Right renal pelvis (tissue), 4 donors: ENCODE data around the gene SMG6. TPM values are rescaled to one million over a fixed set of nuclear protein-coding genes. Genes with fewer than 3 reads are reported as not detected.
"Not testable (repeated sequence)": the region's sequence is repeated elsewhere in the genome, so short reads cannot be mapped to it uniquely, and the experiment has no call there.

Experiments
- DNase-seq, 4 donors: peaks; one replicate each; pipeline ENCODE4 v3.0.0-alpha.2; 2013; ENCODE audit warnings: low read depth in 4 of 4, low spot score in 3 of 4, missing footprints in 1 of 4
- polyA plus RNA-seq, 4 donors: library from polyadenylated mRNA; unstranded; fragments of 120-200 nt; gene quantifications; one replicate each; pipeline ENCODE4 v1.2.1, GENCODE V29; 2013; ENCODE audit not compliant: insufficient read length in 4 of 4

SMG6 gene
- polyA plus RNA-seq, 4 donors, result 31.8 to 35.8 (median 33.1) TPM

GRCh38 chr17:2155573-2155972 lies 148.0 kb downstream of the SMG6 start:
- DNase-seq, result no peak

- DNase-seq, result no peak
Measured at GRCh38 chr17:2151358-2152033, 152.1 kb downstream of the SMG6 start.

- DNase-seq, result no peak
Measured at GRCh38 chr17:2150806-2151205, 152.8 kb downstream of the SMG6 start.

- no peak for DNase-seq
Measured at GRCh38 chr17:2149934-2150333, 153.7 kb downstream of the SMG6 start.

- DNase-seq, result no peak
Measured at GRCh38 chr17:2146132-2146871, 157.3 kb downstream of the SMG6 start.

GRCh38 chr17:2144701-2145100 lies 158.9 kb downstream of the SMG6 start:
- DNase-seq, result no peak

- no peak for DNase-seq
Measured at GRCh38 chr17:2143332-2143731, 160.3 kb downstream of the SMG6 start.

- DNase-seq, result not testable (repeated sequence)
Measured at GRCh38 chr17:2142682-2143081, 160.9 kb downstream of the SMG6 start.

- DNase-seq, result no peak
Measured at GRCh38 chr17:2140683-2141082, 162.9 kb downstream of the SMG6 start.

- no peak for DNase-seq
Measured at GRCh38 chr17:2138761-2139160, 164.8 kb downstream of the SMG6 start.

- no peak for DNase-seq
Measured at GRCh38 chr17:2138318-2138717, 165.3 kb downstream of the SMG6 start.

- no peak for DNase-seq
Measured at GRCh38 chr17:2137342-2138098, 166.1 kb downstream of the SMG6 start.

GRCh38 chr17:2136241-2136640 lies 167.3 kb downstream of the SMG6 start:
- DNase-seq, result no peak

- no peak for DNase-seq
Measured at GRCh38 chr17:2128011-2128410, 175.6 kb downstream of the SMG6 start.

GRCh38 chr17:2125013-2125535 lies 178.5 kb downstream of the SMG6 start:
- DNase-seq, result no peak

- DNase-seq, result no peak
Measured at GRCh38 chr17:2124391-2124790, 179.2 kb downstream of the SMG6 start.

- no peak for DNase-seq
Measured at GRCh38 chr17:2123375-2124251, 180.0 kb downstream of the SMG6 start.

- no peak for DNase-seq
Measured at GRCh38 chr17:2122641-2123302, 180.8 kb downstream of the SMG6 start.

- no peak for DNase-seq
Measured at GRCh38 chr17:2120586-2121335, 182.8 kb downstream of the SMG6 start.
